HG03135 (cell line): ENCODE measurements around the gene KCNH4.
"Not testable (repeated sequence)": the region's sequence is repeated elsewhere in the genome, so short reads cannot be mapped to it uniquely, and the experiment has no call there.

ENCODE experiments used
- ATAC-seq: cut with Tn5 transposase; IDR thresholded peaks from one replicate; pipeline ENCODE4 v1.9.1; 2021; ENCODE audit warnings: mild to moderate bottlenecking, moderate library complexity; ENCODE audit not compliant: unreplicated experiment

Gene KCNH4

GRCh38 chr17:42179911-42180410, 981 bp downstream of the KCNH4 start:
- no peak for ATAC-seq

- no peak for ATAC-seq
Observed at GRCh38 chr17:42179335-42179734, 1.6 kb downstream of the KCNH4 start.

- ATAC-seq: no peak
Observed at GRCh38 chr17:42178817-42179216, 2.1 kb downstream of the KCNH4 start.

- ATAC-seq: no peak
Observed at GRCh38 chr17:42177684-42178083, 3.3 kb downstream of the KCNH4 start.

GRCh38 chr17:42174126-42174783, 6.7 kb downstream of the KCNH4 start:
- no peak for ATAC-seq

GRCh38 chr17:42171831-42172230, 9.1 kb downstream of the KCNH4 start:
- ATAC-seq: no peak

GRCh38 chr17:42169351-42169750, 11.6 kb downstream of the KCNH4 start:
- no peak for ATAC-seq

GRCh38 chr17:42167807-42168206, 13.1 kb downstream of the KCNH4 start:
- no peak for ATAC-seq

GRCh38 chr17:42166196-42166763, 14.7 kb downstream of the KCNH4 start:
- no peak for ATAC-seq

GRCh38 chr17:42165751-42166150, 15.2 kb downstream of the KCNH4 start:
- ATAC-seq: no peak

- no peak for ATAC-seq
Observed at GRCh38 chr17:42163696-42164407, 17.1 kb downstream of the KCNH4 start.

- no peak for ATAC-seq
Observed at GRCh38 chr17:42163113-42163512, 17.8 kb downstream of the KCNH4 start.

GRCh38 chr17:42160531-42160910, 20.4 kb downstream of the KCNH4 start:
- ATAC-seq: no peak

- no peak for ATAC-seq
Observed at GRCh38 chr17:42159796-42160530, 21.0 kb downstream of the KCNH4 start.

- ATAC-seq: no peak
Observed at GRCh38 chr17:42155614-42156045, 25.3 kb downstream of the KCNH4 start.

- peak; percentile 2 for ATAC-seq
Observed at GRCh38 chr17:42153919-42154742, 26.8 kb downstream of the KCNH4 start.

GRCh38 chr17:42146911-42147607, 33.9 kb downstream of the KCNH4 start:
- no peak for ATAC-seq

GRCh38 chr17:42143138-42143537, 37.8 kb downstream of the KCNH4 start:
- ATAC-seq: not testable (repeated sequence)

GRCh38 chr17:42142371-42142896, 38.5 kb downstream of the KCNH4 start:
- no peak for ATAC-seq

- ATAC-seq: no peak
Observed at GRCh38 chr17:42141382-42141781, 39.6 kb downstream of the KCNH4 start.
